T-helper 1 cell treated with Interleukin-12 subunit alpha and Interleukin-12 subunit beta and Interleukin-4 antibody, amounts not matched to agents 30 μg/mL and 1 μg/mL, for 36 hours (primary cell): ENCODE results near the gene GAS5.
"Not testable (repeated sequence)": the region's sequence is repeated elsewhere in the genome, so short reads cannot be mapped to it uniquely, and the experiment has no call there.

Experiments used
- H3K27ac Mint-ChIP-seq: one replicate; pipeline ENCODE4 v1.8.0; 2021; ENCODE audit warnings: mild to moderate bottlenecking, mixed read lengths
- H3K27me3 Mint-ChIP-seq: one replicate; pipeline ENCODE4 v1.8.0; 2021; ENCODE audit warnings: low read depth, mixed read lengths
- H3K36me3 Mint-ChIP-seq: one replicate; pipeline ENCODE4 v1.8.0; 2021; ENCODE audit warnings: low read depth, mixed read lengths
- H3K4me1 Mint-ChIP-seq: one replicate; pipeline ENCODE4 v1.8.0; 2021; ENCODE audit warnings: low read depth, mixed read lengths
- H3K4me3 Mint-ChIP-seq: one replicate; pipeline ENCODE4 v1.8.0; 2021; ENCODE audit warnings: mild to moderate bottlenecking, moderate library complexity, mixed read lengths
- H3K9me3 Mint-ChIP-seq: one replicate; pipeline ENCODE4 v1.8.0; 2021; ENCODE audit warnings: mixed read lengths

GAS5 gene

GRCh38 chr1:173884701-173885100 is 16.9 kb upstream of the GAS5 start:
- Mint-ChIP-seq H3K4me3 (no peak overlapping the region), H3K36me3 (peaks cover 22% of the 10 kb centered on the region), H3K9me3 (no peaks in the 10 kb centered on the region), H3K27me3 (no peaks in the 10 kb centered on the region), H3K27ac (no peak overlapping the region), H3K4me1 (peaks cover 5% of the 10 kb centered on the region)

GRCh38 chr1:173881117-173881516 is 13.3 kb upstream of the GAS5 start:
- not testable (repeated sequence) for H3K27me3 Mint-ChIP-seq, H3K4me1 Mint-ChIP-seq, H3K9me3 Mint-ChIP-seq, H3K27ac Mint-ChIP-seq, H3K4me3 Mint-ChIP-seq
- H3K36me3 Mint-ChIP-seq, result peaks cover 23% of the 10 kb centered on the region

DNA sequence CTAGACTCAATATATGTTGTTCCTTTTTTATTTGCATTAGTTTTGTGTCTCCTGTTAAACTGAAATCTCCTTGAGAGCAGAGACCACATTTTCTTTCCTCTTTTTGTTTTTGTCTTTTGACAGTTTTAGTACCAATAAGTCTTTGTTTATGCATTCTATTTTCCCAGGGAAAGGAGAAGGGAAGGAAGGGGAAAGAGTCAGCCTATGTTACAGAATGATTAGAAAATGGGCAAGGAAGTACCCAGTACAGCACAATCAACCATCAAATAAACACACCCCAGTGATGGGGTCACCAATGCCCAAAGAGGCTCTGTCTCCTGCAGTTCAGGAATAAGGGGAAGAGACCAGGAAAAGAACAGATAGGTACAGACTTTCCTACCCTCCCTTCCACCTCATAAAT is 10.5 kb upstream of the GAS5 start:
- Mint-ChIP-seq H3K4me1 (peaks cover 4% of the 10 kb centered on the region), H3K27me3 (no peaks in the 10 kb centered on the region), H3K9me3 (no peaks in the 10 kb centered on the region), H3K27ac (no peak overlapping the region), H3K36me3 (peaks cover 26% of the 10 kb centered on the region), H3K4me3 (no peak overlapping the region)

- Mint-ChIP-seq H3K36me3 (peaks cover 28% of the 10 kb centered on the region), H3K9me3 (no peaks in the 10 kb centered on the region), H3K27ac (no peak overlapping the region)
Observed at GRCh38 chr1:173876732-173877131, 8.9 kb upstream of the GAS5 start.

GRCh38 chr1:173871500-173871899 is 3.7 kb upstream of the GAS5 start:
- Mint-ChIP-seq H3K4me3 (no peak overlapping the region), H3K36me3 (peaks cover 28% of the 10 kb centered on the region), H3K27ac (peak overlapping the region; percentile 64), H3K27me3 (no peaks in the 10 kb centered on the region), H3K9me3 (no peaks in the 10 kb centered on the region), H3K4me1 (peaks cover 30% of the 10 kb centered on the region)

More at GRCh38 chr1:173876732-173877131, 8.9 kb upstream of the GAS5 start:
- peaks cover 9% of the 10 kb centered on the region for H3K4me1 Mint-ChIP-seq
- no peak overlapping the region for H3K4me3 Mint-ChIP-seq
- no peaks in the 10 kb centered on the region for H3K27me3 Mint-ChIP-seq

DNA sequence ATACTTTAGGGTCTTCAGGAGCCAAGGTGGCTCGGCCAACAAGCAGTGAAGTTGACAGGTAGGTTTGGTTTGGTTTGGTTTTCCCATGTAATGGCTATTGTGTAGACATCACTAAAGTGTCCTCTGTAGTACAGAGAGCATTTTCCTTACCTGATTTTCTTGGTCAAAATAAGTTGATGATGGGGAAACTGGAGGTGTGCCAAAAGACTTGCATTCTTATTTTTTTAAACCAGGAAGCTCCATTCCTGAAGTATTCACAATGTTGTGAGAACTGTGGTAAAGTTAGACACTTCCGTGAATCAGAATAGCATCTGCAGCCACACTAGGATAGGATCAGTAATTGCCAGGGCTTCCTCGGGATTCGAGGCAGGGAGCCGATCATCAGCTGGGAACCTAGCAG is 3.3 kb upstream of the GAS5 start:
- Mint-ChIP-seq H3K27me3 (no peaks in the 10 kb centered on the region), H3K27ac (peak overlapping the region; percentile 85), H3K4me1 (peaks cover 34% of the 10 kb centered on the region), H3K36me3 (peaks cover 31% of the 10 kb centered on the region), H3K4me3 (peak overlapping the region; percentile 58), H3K9me3 (no peaks in the 10 kb centered on the region)

DNA sequence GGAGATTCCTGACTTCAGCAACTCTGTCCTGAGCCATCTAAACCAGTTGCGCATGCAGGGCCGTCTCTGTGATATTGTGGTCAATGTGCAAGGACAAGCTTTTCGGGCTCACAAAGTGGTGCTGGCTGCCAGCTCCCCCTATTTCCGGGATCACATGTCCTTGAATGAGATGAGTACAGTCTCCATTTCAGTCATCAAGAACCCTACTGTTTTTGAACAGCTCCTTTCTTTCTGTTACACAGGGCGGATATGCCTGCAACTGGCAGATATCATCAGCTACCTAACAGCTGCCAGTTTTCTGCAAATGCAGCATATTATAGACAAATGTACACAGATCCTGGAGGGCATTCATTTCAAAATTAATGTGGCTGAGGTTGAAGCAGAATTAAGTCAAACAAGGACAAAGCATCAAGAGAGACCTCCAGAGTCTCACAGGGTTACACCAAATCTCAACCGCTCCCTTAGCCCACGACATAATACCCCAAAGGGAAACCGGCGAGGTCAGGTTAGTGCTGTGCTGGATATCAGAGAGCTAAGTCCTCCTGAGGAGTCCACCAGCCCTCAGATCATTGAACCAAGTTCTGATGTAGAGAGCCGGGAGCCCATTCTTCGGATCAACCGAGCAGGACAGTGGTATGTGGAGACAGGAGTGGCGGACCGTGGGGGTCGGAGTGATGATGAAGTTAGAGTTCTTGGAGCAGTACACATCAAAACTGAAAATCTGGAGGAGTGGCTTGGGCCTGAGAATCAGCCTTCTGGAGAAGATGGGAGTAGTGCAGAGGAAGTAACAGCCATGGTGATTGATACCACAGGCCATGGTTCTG is 2.7 kb upstream of the GAS5 start:
- Mint-ChIP-seq H3K4me3 (peak overlapping the region; percentile 58), H3K9me3 (no peaks in the 10 kb centered on the region)

GRCh38 chr1:173869021-173869359 is 1.2 kb upstream of the GAS5 start:
- H3K36me3 Mint-ChIP-seq, result peaks cover 44% of the 10 kb centered on the region

More for the DNA sequence above, 2.7 kb upstream of the GAS5 start:
- Mint-ChIP-seq H3K4me1 (peaks cover 41% of the 10 kb centered on the region), H3K27ac (peak overlapping the region; percentile 85), H3K27me3 (no peaks in the 10 kb centered on the region), H3K36me3 (peaks cover 34% of the 10 kb centered on the region)

DNA sequence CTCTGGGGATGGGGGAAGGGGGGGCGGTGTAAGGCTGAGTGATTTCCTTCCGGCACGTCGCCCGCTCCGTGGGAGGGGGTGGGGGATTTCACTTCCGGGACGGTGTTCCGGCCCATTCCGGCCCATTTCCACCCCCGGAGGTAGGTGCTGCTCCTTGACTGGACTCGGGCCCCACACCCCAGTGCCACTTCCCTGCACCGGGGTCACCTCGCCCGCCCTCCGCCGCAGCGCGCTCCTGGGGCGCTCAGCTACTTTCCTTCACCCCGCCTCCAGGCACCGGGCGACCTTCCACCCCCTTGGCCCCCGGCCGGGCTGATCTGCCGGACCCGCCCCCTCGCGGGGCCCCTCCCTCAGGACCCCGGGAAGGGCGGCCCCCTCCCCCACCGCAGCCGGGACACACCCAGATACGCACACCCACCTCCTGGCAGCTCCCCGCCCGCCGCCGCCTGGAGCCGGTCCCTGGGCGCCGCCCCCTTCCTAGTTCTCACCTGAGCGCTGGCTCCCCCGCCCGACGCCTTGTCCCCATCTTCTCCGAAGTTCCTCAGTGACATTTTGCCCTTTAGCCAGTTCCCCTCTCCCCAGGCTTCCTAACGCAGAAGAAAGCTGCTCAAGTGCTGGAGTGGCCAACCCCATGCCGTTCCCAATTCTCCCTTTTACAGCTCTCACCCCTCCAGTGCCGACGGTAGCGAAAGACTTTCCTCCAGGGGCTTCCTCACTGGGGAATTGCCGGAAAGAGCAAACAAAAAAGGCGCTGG is 654 bp upstream of the GAS5 start, which contains the start of gene ZBTB37:
TSS of gene ZBTB37 (plus strand) at position 115 of the 755 bp plus-strand sequence. CDS start 1,846 bp downstream, outside the sequence.
- Mint-ChIP-seq H3K36me3 (peaks cover 50% of the 10 kb centered on the region), H3K27ac (peak within 1 kb of the TSS; percentile 97), H3K4me1 (peaks cover 58% of the 10 kb centered on the region), H3K27me3 (no peaks in the 10 kb centered on the region), H3K4me3 (peak within 1 kb of the TSS; percentile 96), H3K9me3 (no peaks in the 10 kb centered on the region)

More at GRCh38 chr1:173869021-173869359, 1.2 kb upstream of the GAS5 start:
- Mint-ChIP-seq H3K27ac (peak overlapping the region; percentile 96), H3K4me3 (peak overlapping the region; percentile 96), H3K4me1 (peaks cover 54% of the 10 kb centered on the region), H3K9me3 (no peaks in the 10 kb centered on the region), H3K27me3 (no peaks in the 10 kb centered on the region)

GRCh38 chr1:173867141-173867752 is 542 bp downstream of the GAS5 start:
- Mint-ChIP-seq H3K4me1 (peaks cover 54% of the 10 kb centered on the region), H3K36me3 (peaks cover 50% of the 10 kb centered on the region), H3K27me3 (no peaks in the 10 kb centered on the region), H3K9me3 (no peaks in the 10 kb centered on the region), H3K27ac (peak overlapping the region; percentile 97), H3K4me3 (peak overlapping the region; percentile 96)

DNA sequence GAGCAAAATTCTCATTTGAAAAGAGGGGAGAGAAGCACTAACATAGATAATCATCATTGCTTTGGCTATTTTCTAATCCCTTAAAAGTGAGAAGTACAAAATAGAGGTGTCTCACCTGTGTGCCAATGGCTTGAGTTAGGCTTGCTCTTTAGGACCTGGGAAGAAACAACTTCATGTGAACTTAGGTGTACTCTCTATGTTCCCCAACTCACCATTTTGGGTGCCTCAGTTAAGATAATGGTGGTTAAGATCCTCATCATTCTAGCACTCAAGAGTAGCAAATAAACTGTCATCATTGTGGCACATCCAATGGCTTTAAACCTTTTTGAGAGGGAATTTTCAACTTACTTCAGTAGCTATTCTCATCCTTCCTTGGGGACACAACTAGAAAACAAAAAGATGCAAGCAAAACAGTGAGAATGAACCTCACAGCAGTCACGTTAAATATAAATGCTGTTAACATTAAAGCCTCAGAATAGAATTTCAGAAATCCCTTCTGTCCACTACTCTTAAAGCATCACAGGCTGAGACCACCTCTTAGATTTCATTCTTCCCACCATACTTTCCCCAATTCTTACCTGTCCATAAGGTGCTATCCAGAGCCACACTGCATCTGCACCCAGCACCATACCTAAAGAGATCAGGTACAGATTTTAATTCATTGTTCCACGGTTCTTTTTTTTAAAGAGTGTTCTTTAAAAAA is 1.2 kb downstream of the GAS5 start:
- peaks cover 53% of the 10 kb centered on the region for H3K36me3 Mint-ChIP-seq
- peak overlapping the region; percentile 96 for H3K4me3 Mint-ChIP-seq
- no peaks in the 10 kb centered on the region for H3K27me3 Mint-ChIP-seq
- H3K4me1 Mint-ChIP-seq, result peaks cover 53% of the 10 kb centered on the region
- H3K27ac Mint-ChIP-seq, result peak overlapping the region; percentile 97
- no peaks in the 10 kb centered on the region for H3K9me3 Mint-ChIP-seq

DNA sequence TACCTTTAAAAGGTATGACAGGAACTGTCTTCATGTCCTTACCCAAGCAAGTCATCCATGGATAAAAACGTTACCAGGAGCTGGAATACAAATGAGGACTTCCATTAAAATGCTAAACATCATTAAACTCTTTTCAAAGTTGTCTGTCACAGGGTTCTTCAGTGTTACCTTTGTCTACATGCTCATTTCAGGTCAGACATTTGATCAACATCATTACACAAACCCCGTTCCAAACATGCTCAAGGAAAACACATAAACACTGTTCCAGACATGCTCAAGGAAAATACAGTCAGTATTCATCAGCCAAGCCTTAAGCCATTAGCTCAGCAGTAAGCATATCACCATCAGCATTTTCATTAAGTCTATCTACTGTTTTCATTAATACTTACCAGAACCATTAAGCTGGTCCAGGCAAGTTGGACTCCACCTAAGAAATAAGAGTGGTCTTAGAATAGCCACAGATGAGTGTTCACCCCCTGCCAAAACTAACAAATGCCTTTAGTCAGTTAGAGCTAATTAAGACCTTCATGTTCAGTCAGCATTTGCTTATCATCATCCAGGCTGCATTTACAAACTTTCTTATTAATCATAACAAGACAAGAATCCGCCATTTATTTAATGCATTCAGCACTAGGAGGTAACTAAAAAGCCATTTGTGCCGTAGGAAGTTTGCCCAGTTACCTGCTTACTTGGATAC is 2.2 kb downstream of the GAS5 start:
- peaks cover 47% of the 10 kb centered on the region for H3K4me1 Mint-ChIP-seq
- peak overlapping the region; percentile 96 for H3K4me3 Mint-ChIP-seq
- no peaks in the 10 kb centered on the region for H3K27me3 Mint-ChIP-seq
- H3K9me3 Mint-ChIP-seq, result no peaks in the 10 kb centered on the region
- H3K36me3 Mint-ChIP-seq, result peaks cover 50% of the 10 kb centered on the region
- H3K27ac Mint-ChIP-seq, result peak overlapping the region; percentile 67

GRCh38 chr1:173864179-173864867 is 3.5 kb downstream of the GAS5 start:
- H3K9me3 Mint-ChIP-seq, result no peaks in the 10 kb centered on the region
- peak overlapping the region; percentile 57 for H3K27ac Mint-ChIP-seq
- H3K4me1 Mint-ChIP-seq, result peaks cover 39% of the 10 kb centered on the region
- no peaks in the 10 kb centered on the region for H3K27me3 Mint-ChIP-seq
- H3K4me3 Mint-ChIP-seq, result peak overlapping the region; percentile 96
- peaks cover 51% of the 10 kb centered on the region for H3K36me3 Mint-ChIP-seq
